HepG2 (cell line): ENCODE data around the gene NBEAL2. TPM values are rescaled to one million over a fixed set of nuclear protein-coding genes. Genes with fewer than 3 reads are reported as not detected.

ENCODE experiments used
- ARNT ChIP-seq: fragments of 450-650 bp; IDR thresholded peaks from 2 replicates; pipeline ENCODE4 v1.6.1; 2017
- ATF2 ChIP-seq: sonication (generic); formaldehyde crosslinking; IDR thresholded peaks from 2 replicates; pipeline ENCODE4 v1.4.0; 2020; ENCODE audit warnings: missing genetic modification reagents
- ETV5 ChIP-seq: IDR thresholded peaks from 2 replicates; pipeline ENCODE4 v1.6.1; 2018; ENCODE audit warnings: missing biosample characterization, missing genetic modification reagents, inconsistent platforms, borderline replicate concordance
- FOXP4 ChIP-seq: sonication (generic); formaldehyde crosslinking; IDR thresholded peaks from 2 replicates; pipeline ENCODE4 v1.4.0; 2020; ENCODE audit warnings: missing genetic modification reagents
- GABPB1 ChIP-seq: IDR thresholded peaks from 2 replicates; pipeline ENCODE4 v1.6.1; 2016; ENCODE audit warnings: mild to moderate bottlenecking, missing genetic modification reagents, moderate library complexity, missing compliant biosample characterization
- GTF3A ChIP-seq: sonication (generic); formaldehyde crosslinking; conservative IDR thresholded peaks from 2 replicates; pipeline ENCODE4 v1.4.0; 2020; ENCODE audit warnings: mild to moderate bottlenecking, missing genetic modification reagents
- MED1 ChIP-seq: sonication (generic); formaldehyde crosslinking; IDR thresholded peaks from 2 replicates; pipeline ENCODE4 v1.4.0; 2020; ENCODE audit warnings: missing genetic modification reagents
- NFIC ChIP-seq: IDR thresholded peaks from 2 replicates; pipeline ENCODE4 v1.6.1; 2012; ENCODE audit warnings: mild to moderate bottlenecking, low read length, inconsistent platforms
- NONO ChIP-seq, 2 experiments: fragments of 450-650 bp in 1 of 2; sonication (generic) in 1 of 2; formaldehyde crosslinking in 1 of 2; IDR thresholded peaks in 1 of 2; conservative IDR thresholded peaks in 1 of 2; 2 replicates each; pipeline versions ENCODE4 v1.6.1 to v1.8.0; 2017 to 2022; ENCODE audit warnings: mild to moderate bottlenecking in 1 of 2, missing genetic modification reagents in 1 of 2, moderate library complexity in 1 of 2
- PITX1 ChIP-seq: sonication (generic); formaldehyde crosslinking; IDR thresholded peaks from 2 replicates; pipeline ENCODE4 v1.5.1; 2020; ENCODE audit warnings: mild to moderate bottlenecking, missing genetic modification reagents
- SAP130 ChIP-seq: IDR thresholded peaks from 2 replicates; pipeline ENCODE4 v1.6.1; 2016; ENCODE audit warnings: low read depth
- SATB2 ChIP-seq: sonication (generic); formaldehyde crosslinking; IDR thresholded peaks from 2 replicates; pipeline ENCODE4 v1.5.0; 2020; ENCODE audit warnings: missing genetic modification reagents
- STAG1 ChIP-seq: sonication (generic); formaldehyde crosslinking; IDR thresholded peaks from 2 replicates; pipeline ENCODE4 v1.4.0; 2020; ENCODE audit warnings: missing genetic modification reagents
- ZBTB33 ChIP-seq: sonication (generic); formaldehyde crosslinking; IDR thresholded peaks from 2 replicates; pipeline ENCODE4 v1.4.0; 2020; ENCODE audit warnings: missing genetic modification reagents
- ZNF17 ChIP-seq: sonication (generic); formaldehyde crosslinking; IDR thresholded peaks from 2 replicates; pipeline ENCODE4 v1.5.0; 2020; ENCODE audit warnings: mild to moderate bottlenecking, missing genetic modification reagents
- ZNF687 ChIP-seq: sonication (generic); formaldehyde crosslinking; IDR thresholded peaks from 2 replicates; pipeline ENCODE4 v1.5.1; 2020; ENCODE audit warnings: mild to moderate bottlenecking, missing genetic modification reagents, moderate library complexity
- ZNF784 ChIP-seq: sonication (generic); formaldehyde crosslinking; IDR thresholded peaks from 2 replicates; pipeline ENCODE4 v1.5.1; 2020; ENCODE audit warnings: missing genetic modification reagents, mild to moderate bottlenecking, borderline replicate concordance
- polyA plus RNA-seq, 8 experiments: library from polyadenylated mRNA; depleted of rRNA in 3 of 8; stranded (reverse) in 7 of 8; unstranded in 1 of 8; fragments of >200 nt; fragmentation: Illumina TruSeq in 4 of 8; extraction: Trizol in 4 of 8; gene quantifications; 2 replicates each; pipeline versions ENCODE4 v1.2.1 to v1.2.3, GENCODE V29; 2011 to 2016; ENCODE audit warnings: low read depth in 4 of 8, missing spikeins in 1 of 8, mixed read lengths in 1 of 8; ENCODE audit not compliant: insufficient read depth in 1 of 8
- total RNA-seq, 5 experiments: library from RNA; depleted of rRNA; stranded (reverse); fragments of >200 nt; fragmentation: Illumina TruSeq; extraction: Trizol; gene quantifications; 2 replicates each; pipeline ENCODE4 v1.2.3, GENCODE V29; 2016; ENCODE audit warnings: low read depth in 1 of 5
- TF ChIP-seq, protein P1 (sequence below): IDR thresholded peaks from 2 replicates; pipeline ENCODE4 v1.6.1; 2016; ENCODE audit warnings: low read depth, borderline replicate concordance

NBEAL2 gene
- total and polyA plus RNA-seq, 2 of the 13 experiments (the other 11 are each of a cell fraction or from before 2014, with no cell fraction given): 9.7 to 12.4 TPM

- TF ChIP-seq ATF2 (CRISPR knock-in tag) (no peak), NFIC (0 out of 2 replicates have a peak, but pooled peaks have one; percentile 23), MED1 (CRISPR knock-in tag) (peak; percentile 45; the same call in 1 of the 2 replicates), ZNF17 (CRISPR knock-in tag) (no peak), PITX1 (peak; percentile 81), NONO (IDR thresholded peaks at IDR 0.05) (no peak), NONO (CRISPR knock-in tag; conservative IDR thresholded peaks at IDR 0.05) (no peak), ARNT (no peak), SAP130 (peak; percentile 51; the same call in 1 of the 2 replicates), ETV5 (CRISPR knock-in tag) (peak; percentile 9; the same call in 1 of the 2 replicates), GABPB1 (CRISPR knock-in tag) (no peak), ZNF784 (CRISPR knock-in tag) (no peak), FOXP4 (peak; percentile 38; the same call in 1 of the 2 replicates), STAG1 (CRISPR knock-in tag) (no peak), ZNF687 (peak; percentile 55), SATB2 (CRISPR knock-in tag) (0 out of 2 replicates have a peak, but pooled peaks have one; percentile 35), ZBTB33 (CRISPR knock-in tag) (peak; percentile 69; the same call in 1 of the 2 replicates), GTF3A (CRISPR knock-in tag) (no peak)
- TF ChIP-seq, protein P1, sequence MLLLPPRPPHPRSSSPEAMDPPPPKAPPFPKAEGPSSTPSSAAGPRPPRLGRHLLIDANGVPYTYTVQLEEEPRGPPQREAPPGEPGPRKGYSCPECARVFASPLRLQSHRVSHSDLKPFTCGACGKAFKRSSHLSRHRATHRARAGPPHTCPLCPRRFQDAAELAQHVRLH (CRISPR knock-in tag): no peak
These were observed 47.7 kb upstream of the NBEAL2 start (continued) for GRCh38 chr3:46931631-46932331.
